Mucosa of stomach (tissue), 1 donor: Measurements from ENCODE around the gene TDG.

Source experiments
- H3K27me3 ChIP-seq: one replicate; pipeline ENCODE4 v1.7.0; 2013; ENCODE audit warnings: mild to moderate bottlenecking, low read length; ENCODE audit not compliant: control insufficient read depth, insufficient read depth
- H3K36me3 ChIP-seq: one replicate; pipeline ENCODE4 v1.7.0; 2013; ENCODE audit warnings: low read length; ENCODE audit not compliant: control insufficient read depth, insufficient read depth
- H3K4me1 ChIP-seq: one replicate; pipeline ENCODE4 v1.7.0; 2013; ENCODE audit warnings: mild to moderate bottlenecking, low read length; ENCODE audit not compliant: control insufficient read depth, insufficient read depth
- H3K4me3 ChIP-seq: one replicate; pipeline ENCODE4 v1.7.0; 2013; ENCODE audit warnings: low read length
- H3K9ac ChIP-seq: one replicate; pipeline ENCODE4 v1.7.0; 2013; ENCODE audit warnings: mild to moderate bottlenecking, low read length, moderate library complexity
- H3K9me3 ChIP-seq: one replicate; pipeline ENCODE4 v1.7.0; 2013; ENCODE audit warnings: mild to moderate bottlenecking, low read length, moderate library complexity; ENCODE audit not compliant: control insufficient read depth
- donor health status: Pancreatic carcinoma.

The TDG gene

DNA sequence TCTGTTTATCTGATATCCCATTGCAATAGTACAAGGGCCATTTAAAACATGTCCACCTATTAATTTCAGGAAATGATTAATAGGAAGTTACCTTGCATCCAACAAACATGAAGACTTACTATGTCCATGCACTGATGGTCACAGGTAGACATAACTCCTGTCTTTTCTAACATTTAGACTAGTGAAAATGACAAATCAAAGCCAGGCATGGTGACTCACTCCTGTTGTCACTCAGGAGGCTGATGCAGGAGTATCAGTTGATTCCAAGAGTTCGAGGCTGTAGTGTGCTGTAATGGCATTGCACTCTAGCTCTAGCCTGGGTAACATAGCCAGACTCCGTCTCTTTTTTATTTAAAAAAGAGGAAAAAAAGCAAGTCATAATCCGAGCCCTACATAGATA lies 20.7 kb upstream of the TDG start:
- Histone ChIP-seq H3K4me1 (no peaks in the 10 kb centered on the region), H3K9me3 (no peaks in the 10 kb centered on the region), H3K27me3 (no peaks in the 10 kb centered on the region), H3K36me3 (peaks cover 15% of the 10 kb centered on the region), H3K9ac (no peak overlapping the region), H3K4me3 (no peak overlapping the region)

GRCh38 chr12:103947871-103948555 lies 17.7 kb upstream of the TDG start:
- Histone ChIP-seq H3K27me3 (no peaks in the 10 kb centered on the region), H3K36me3 (peaks cover 10% of the 10 kb centered on the region), H3K9me3 (no peaks in the 10 kb centered on the region), H3K4me1 (no peaks in the 10 kb centered on the region), H3K4me3 (no peak overlapping the region), H3K9ac (no peak overlapping the region)

GRCh38 chr12:103948746-103949406 lies 16.8 kb upstream of the TDG start:
- Histone ChIP-seq H3K4me1 (no peaks in the 10 kb centered on the region), H3K9ac (no peak overlapping the region), H3K4me3 (no peak overlapping the region), H3K9me3 (no peaks in the 10 kb centered on the region), H3K27me3 (no peaks in the 10 kb centered on the region), H3K36me3 (peaks cover 12% of the 10 kb centered on the region)

- Histone ChIP-seq H3K4me3 (no peak overlapping the region), H3K9ac (no peak overlapping the region), H3K4me1 (peaks cover 9% of the 10 kb centered on the region), H3K27me3 (no peaks in the 10 kb centered on the region), H3K9me3 (no peaks in the 10 kb centered on the region), H3K36me3 (peaks cover 6% of the 10 kb centered on the region)
These were observed 13.2 kb upstream of the TDG start for GRCh38 chr12:103952497-103952896.

DNA sequence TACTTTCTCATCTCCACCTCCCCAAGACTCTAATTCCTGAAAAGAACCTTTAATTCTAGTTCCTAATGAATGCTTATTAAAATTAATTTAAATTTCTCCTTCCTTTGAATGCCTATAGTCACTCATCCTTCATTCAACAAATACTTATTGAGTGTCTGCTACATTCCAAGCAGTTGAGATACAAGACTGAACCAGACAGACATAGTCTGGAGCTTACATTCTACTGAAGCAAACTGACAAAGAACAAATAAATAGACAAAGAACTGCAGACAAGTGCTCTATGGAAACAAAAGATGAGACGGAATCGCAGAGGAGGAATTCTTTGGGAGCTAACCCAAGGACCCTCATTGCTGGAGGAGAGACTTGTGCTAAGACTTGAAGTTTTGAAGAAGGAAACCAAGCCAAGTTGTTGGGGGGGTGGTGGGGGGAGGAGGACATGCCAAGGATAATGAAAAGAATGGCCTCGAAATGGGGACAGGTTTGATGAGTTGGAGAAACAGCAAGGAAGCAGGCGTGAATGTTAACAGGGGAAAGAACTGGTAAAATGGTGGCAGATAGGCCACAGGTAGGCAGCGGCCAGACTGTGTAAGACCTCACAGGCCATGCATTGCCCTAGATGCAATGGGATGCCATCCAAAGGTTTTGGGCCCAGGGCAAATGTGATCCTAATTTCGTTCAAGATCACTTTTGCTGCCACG lies 9.7 kb upstream of the TDG start:
- peaks cover 9% of the 10 kb centered on the region for H3K4me1 ChIP-seq
- no peaks in the 10 kb centered on the region for H3K27me3 ChIP-seq
- peak overlapping the region; percentile 84 for H3K9ac ChIP-seq
- peaks cover 6% of the 10 kb centered on the region for H3K36me3 ChIP-seq
- H3K9me3 ChIP-seq, result no peaks in the 10 kb centered on the region
- peak overlapping the region; percentile 62 for H3K4me3 ChIP-seq

- no peaks in the 10 kb centered on the region for H3K9me3 ChIP-seq
- peak overlapping the region; percentile 84 for H3K9ac ChIP-seq
- no peaks in the 10 kb centered on the region for H3K27me3 ChIP-seq
- peaks cover 9% of the 10 kb centered on the region for H3K4me1 ChIP-seq
- H3K4me3 ChIP-seq, result peak overlapping the region; percentile 62
- peaks cover 6% of the 10 kb centered on the region for H3K36me3 ChIP-seq
These were observed 9.1 kb upstream of the TDG start for GRCh38 chr12:103956509-103957027.

DNA sequence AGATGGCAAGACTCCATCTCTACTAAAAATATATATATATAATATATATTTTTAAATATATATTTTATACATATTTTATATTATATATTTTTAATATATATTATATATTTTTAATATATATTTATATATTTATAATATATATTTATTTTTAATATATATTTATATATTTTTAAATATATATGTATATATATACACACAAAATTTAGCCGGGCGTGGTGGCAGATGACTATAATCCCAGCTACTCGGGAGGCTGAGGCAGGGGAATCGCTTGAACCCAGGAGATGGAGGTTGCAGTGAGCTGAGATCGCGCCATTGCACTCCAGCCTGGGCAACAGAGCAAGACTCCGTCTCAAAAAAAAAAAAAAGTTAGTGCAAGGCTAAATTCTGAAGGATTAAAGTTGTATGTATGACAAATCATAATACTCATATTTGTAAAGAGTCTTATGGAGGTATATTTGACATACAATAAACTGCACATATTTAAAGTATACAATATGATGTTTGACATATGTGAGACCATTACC lies 7.7 kb upstream of the TDG start:
- Histone ChIP-seq H3K9me3 (no peaks in the 10 kb centered on the region), H3K4me3 (no peak overlapping the region), H3K4me1 (peaks cover 9% of the 10 kb centered on the region), H3K27me3 (no peaks in the 10 kb centered on the region), H3K9ac (no peak overlapping the region), H3K36me3 (peaks cover 6% of the 10 kb centered on the region)

DNA sequence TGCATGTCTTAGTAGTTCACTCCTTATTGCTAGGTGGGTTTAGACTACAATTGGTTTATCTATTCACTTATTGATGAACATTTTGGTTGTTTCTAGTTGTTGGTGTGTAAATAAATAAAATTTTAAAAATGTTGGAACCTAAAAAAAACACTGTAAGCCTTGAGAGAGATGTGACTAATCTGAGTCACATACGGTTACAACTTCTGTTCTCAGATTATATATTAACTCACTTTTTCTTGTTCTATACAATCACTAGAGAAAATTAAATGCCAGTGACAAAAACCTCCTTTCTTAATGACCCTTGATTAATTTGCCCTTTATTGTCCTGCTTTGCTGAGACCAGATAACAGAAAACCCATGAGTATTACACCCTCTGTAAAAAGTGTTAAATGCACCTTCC lies 7.1 kb upstream of the TDG start:
- Histone ChIP-seq H3K4me1 (peaks cover 9% of the 10 kb centered on the region), H3K4me3 (no peak overlapping the region)

GRCh38 chr12:103960616-103961227 lies 5.0 kb upstream of the TDG start:
- Histone ChIP-seq H3K9me3 (no peaks in the 10 kb centered on the region), H3K4me3 (no peak overlapping the region), H3K36me3 (no peaks in the 10 kb centered on the region), H3K9ac (no peak overlapping the region), H3K4me1 (peaks cover 16% of the 10 kb centered on the region), H3K27me3 (no peaks in the 10 kb centered on the region)

More for the DNA sequence above, 7.1 kb upstream of the TDG start:
- no peaks in the 10 kb centered on the region for H3K9me3 ChIP-seq
- no peaks in the 10 kb centered on the region for H3K27me3 ChIP-seq
- H3K9ac ChIP-seq, result no peak overlapping the region
- peaks cover 2% of the 10 kb centered on the region for H3K36me3 ChIP-seq

GRCh38 chr12:103962493-103962892 lies 3.2 kb upstream of the TDG start:
- H3K9ac ChIP-seq, result no peak overlapping the region
- H3K9me3 ChIP-seq, result no peaks in the 10 kb centered on the region
- H3K4me1 ChIP-seq, result peaks cover 11% of the 10 kb centered on the region
- H3K27me3 ChIP-seq, result no peaks in the 10 kb centered on the region
- H3K36me3 ChIP-seq, result no peaks in the 10 kb centered on the region
- H3K4me3 ChIP-seq, result no peak overlapping the region

- Histone ChIP-seq H3K27me3 (no peaks in the 10 kb centered on the region), H3K36me3 (no peaks in the 10 kb centered on the region), H3K9ac (peak overlapping the region; percentile 99), H3K9me3 (no peaks in the 10 kb centered on the region), H3K4me3 (peak overlapping the region; percentile 97), H3K4me1 (peaks cover 11% of the 10 kb centered on the region)
These were observed 867 bp upstream of the TDG start for GRCh38 chr12:103964805-103965204.
